ENCODE measurements around the gene NFASC. TPM values are rescaled to one million over a fixed set of nuclear protein-coding genes. Genes with fewer than 3 reads are reported as not detected.

Gene NFASC
- polyA plus RNA-seq, 3 donors, result 0.08 TPM; not detected in 2

GRCh38 chr1:204866051-204866596 lies 4.5 kb upstream of the NFASC start:
- Histone ChIP-seq H2AFZ (ENCODE audit: insufficient read depth, low read depth, low read length, poor library complexity, severe bottlenecking) (no peak overlapping the region), H3K4me2 (replicated peaks; ENCODE audit: extremely low read depth, low read length, poor library complexity, severe bottlenecking) (no peak overlapping the region), H3K36me3 (replicated peaks in 1 of 2; ENCODE audit: control insufficient read depth in 1 of 2, insufficient read depth in 2 of 2, low read length in 2 of 2) (no peaks in the 10 kb centered on the region), H3K27me3 (ENCODE audit: control insufficient read depth in 2 of 2, insufficient read depth in 2 of 2, low read length in 2 of 2) (no peaks in the 10 kb centered on the region), H3K4me1 (ENCODE audit: control insufficient read depth in 1 of 2, insufficient read depth in 2 of 2, low read length in 2 of 2) (no peaks in the 10 kb centered on the region), H3K9me3 (replicated peaks in 1 of 2; ENCODE audit: control insufficient read depth in 1 of 2, insufficient read depth in 1 of 2, low read length in 2 of 2) (no peaks in the 10 kb centered on the region), H3K4me3 (replicated peaks in 1 of 3; ENCODE audit: low read depth in 2 of 3, low read length in 3 of 3) (no peak overlapping the region), H3K9ac (ENCODE audit: insufficient read depth, low read length, poor library complexity, severe bottlenecking) (no peak overlapping the region), H4K20me1 (ENCODE audit: insufficient read depth, low read length) (no peaks in the 10 kb centered on the region), H3K27ac (ENCODE audit: low read depth in 1 of 2, low read length in 2 of 2) (no peak overlapping the region), H3K79me2 (ENCODE audit: insufficient read depth, low read length) (no peaks in the 10 kb centered on the region)
- no peak for DNase-seq
- intact Hi-C loops (cut with micrococcal nuclease), result no loop called here
- peaks cover 10 to 21% (median 13%) of the 10 kb centered on the region in 3 donors for H3K27me3 Mint-ChIP-seq (ENCODE audit: low read depth in 3 of 3)
- H3K4me3 Mint-ChIP-seq, result no peak overlapping the region
- H3K27ac Mint-ChIP-seq, result no peak overlapping the region
- H3K9me3 Mint-ChIP-seq, result peaks cover 0 to 5% (median 2%) of the 10 kb centered on the region in 7 donors
- TF ChIP-seq CTCF (IDR thresholded peaks at IDR 0.05), result no peak
- WGBS (ENCODE audit: insufficient coverage), result 100% methylated on average over 3 of the region's 5 CpGs
- no peaks in the 10 kb centered on the region for H3K4me1 Mint-ChIP-seq
- H3K36me3 Mint-ChIP-seq, result no peaks in the 10 kb centered on the region

GRCh38 chr1:204867203-204867602 lies 3.5 kb upstream of the NFASC start:
- Histone ChIP-seq H3K36me3 (replicated peaks in 1 of 2; ENCODE audit: control insufficient read depth in 1 of 2, insufficient read depth in 2 of 2, low read length in 2 of 2) (no peaks in the 10 kb centered on the region), H3K79me2 (ENCODE audit: insufficient read depth, low read length) (no peaks in the 10 kb centered on the region), H3K27ac (ENCODE audit: low read depth in 1 of 2, low read length in 2 of 2) (no peak overlapping the region), H4K20me1 (ENCODE audit: insufficient read depth, low read length) (no peaks in the 10 kb centered on the region), H3K4me1 (ENCODE audit: control insufficient read depth in 1 of 2, insufficient read depth in 2 of 2, low read length in 2 of 2) (no peaks in the 10 kb centered on the region), H2AFZ (ENCODE audit: insufficient read depth, low read depth, low read length, poor library complexity, severe bottlenecking) (no peak overlapping the region), H3K9me3 (replicated peaks in 1 of 2; ENCODE audit: control insufficient read depth in 1 of 2, insufficient read depth in 1 of 2, low read length in 2 of 2) (no peaks in the 10 kb centered on the region), H3K4me2 (replicated peaks; ENCODE audit: extremely low read depth, low read length, poor library complexity, severe bottlenecking) (no peak overlapping the region), H3K27me3 (ENCODE audit: control insufficient read depth in 2 of 2, insufficient read depth in 2 of 2, low read length in 2 of 2) (no peaks in the 10 kb centered on the region), H3K4me3 (replicated peaks in 1 of 3; ENCODE audit: low read depth in 2 of 3, low read length in 3 of 3) (no peak overlapping the region), H3K9ac (ENCODE audit: insufficient read depth, low read length, poor library complexity, severe bottlenecking) (no peak overlapping the region)
- DNase-seq, result no peak
- Mint-ChIP-seq H3K36me3 (no peaks in the 10 kb centered on the region), H3K4me3 (no peak overlapping the region), H3K9me3 (no peaks in the 10 kb centered on the region), H3K27me3 (ENCODE audit: low read depth in 3 of 3) (peaks cover 10 to 15% (median 13%) of the 10 kb centered on the region in 3 donors), H3K27ac (no peak overlapping the region), H3K4me1 (no peaks in the 10 kb centered on the region)
- WGBS (ENCODE audit: insufficient coverage), result 80% methylated on average over 2 of the region's 2 CpGs
- intact Hi-C loops (cut with micrococcal nuclease), result no loop called here
- no peak for TF ChIP-seq CTCF (IDR thresholded peaks at IDR 0.05)

All from CD14-positive monocyte (primary cell).